ENCODE measurements around the gene MAD1L1. TPM values are rescaled to one million over a fixed set of nuclear protein-coding genes. Genes with fewer than 3 reads are reported as not detected.

Gene MAD1L1
- polyA plus RNA-seq, 2 donors, result 18.0 to 24.9 TPM

DNA sequence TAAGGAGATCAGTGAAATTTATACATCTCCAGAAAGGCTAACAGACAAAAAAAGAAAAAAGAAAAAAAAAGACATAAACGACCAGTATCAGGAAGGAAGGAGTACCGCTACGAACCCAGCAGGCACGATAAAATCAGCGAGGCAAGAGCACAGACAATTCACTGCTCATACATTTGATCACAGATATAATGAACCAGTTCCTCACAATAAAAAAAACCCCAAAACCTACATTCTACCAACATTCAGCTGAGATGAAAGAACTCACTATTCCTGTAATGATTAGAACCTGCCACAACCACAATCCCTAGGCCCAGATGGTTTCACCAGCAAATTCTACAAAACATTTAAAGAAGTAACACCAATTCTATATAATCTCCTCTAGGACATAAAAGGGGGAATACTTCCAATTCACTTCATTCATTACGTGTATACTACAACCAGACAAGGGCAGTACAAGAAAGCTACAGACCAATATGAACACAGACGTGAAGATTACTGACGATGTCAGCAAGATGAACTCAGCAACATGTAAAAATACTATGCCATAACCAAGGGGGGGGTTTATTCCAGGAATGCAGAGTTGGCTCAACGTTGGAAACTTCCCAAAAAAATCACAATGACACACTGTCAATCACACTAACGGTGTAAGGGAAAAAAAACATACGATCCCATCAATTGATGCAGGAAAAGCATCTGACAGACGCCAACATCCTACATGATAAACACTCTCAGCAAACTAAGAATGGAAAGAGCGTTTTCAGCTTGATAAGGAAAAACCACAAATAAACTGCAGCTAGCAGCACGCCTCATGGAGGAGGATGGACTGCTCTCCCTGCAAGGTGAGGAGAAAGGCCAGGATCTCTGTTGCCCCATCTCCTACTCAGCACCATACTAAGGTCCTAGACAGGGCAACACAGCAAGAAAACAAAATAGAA lies 306.5 kb downstream of the MAD1L1 start:
- H3K4me1 ChIP-seq (ENCODE audit: control insufficient read depth in 2 of 2, insufficient read depth in 2 of 2, low read length in 1 of 2), result peaks cover 0 to 11% of the 10 kb centered on the region in 2 donors
- H3K36me3 ChIP-seq (ENCODE audit: control insufficient read depth in 2 of 2, insufficient read depth in 2 of 2, low read length in 1 of 2), result peaks cover 0 to 7% of the 10 kb centered on the region in 2 donors
- H3K4me3 ChIP-seq (ENCODE audit: low read depth in 1 of 2, low read length in 2 of 2), result no peak overlapping the region
- H3K27me3 ChIP-seq (ENCODE audit: control insufficient read depth in 1 of 2, insufficient read depth in 2 of 2, low read length in 2 of 2), result no peaks in the 10 kb centered on the region
- H3K9me3 ChIP-seq (ENCODE audit: control insufficient read depth in 2 of 2, insufficient read depth in 1 of 2, low read depth in 1 of 2, low read length in 1 of 2), result no peaks in the 10 kb centered on the region
- no peak overlapping the region for H3K27ac ChIP-seq (ENCODE audit: low read depth in 2 of 2, low read length in 1 of 2)
- 70 to 71% methylated on average over 14 of the region's 14 CpGs for WGBS, 2 donors

DNA sequence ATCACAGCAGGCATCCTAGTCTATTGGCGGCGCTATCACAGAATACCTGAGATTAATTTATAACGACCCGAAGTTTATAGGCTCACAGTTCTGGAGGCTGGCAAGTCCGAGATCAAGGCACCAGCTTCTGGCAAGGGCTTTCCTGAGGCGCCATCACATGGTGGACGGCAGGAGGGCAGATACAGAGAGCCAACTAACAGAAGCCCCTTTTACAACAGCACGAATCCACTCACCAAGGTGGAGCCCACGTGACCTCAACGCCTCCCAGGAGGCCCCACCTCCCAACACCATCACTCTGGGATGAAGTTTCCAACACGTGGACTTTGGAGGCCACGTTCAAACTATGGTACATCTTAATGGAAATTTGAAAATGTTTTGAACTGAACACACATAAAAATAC lies 307.4 kb downstream of the MAD1L1 start:
- Histone ChIP-seq H3K4me1 (ENCODE audit: control insufficient read depth in 2 of 2, insufficient read depth in 2 of 2, low read length in 1 of 2) (peaks cover 0 to 11% of the 10 kb centered on the region in 2 donors), H3K27ac (ENCODE audit: low read depth in 2 of 2, low read length in 1 of 2) (no peak overlapping the region)
- 88 to 92% methylated on average over 12 of the region's 12 CpGs for WGBS, 2 donors

DNA sequence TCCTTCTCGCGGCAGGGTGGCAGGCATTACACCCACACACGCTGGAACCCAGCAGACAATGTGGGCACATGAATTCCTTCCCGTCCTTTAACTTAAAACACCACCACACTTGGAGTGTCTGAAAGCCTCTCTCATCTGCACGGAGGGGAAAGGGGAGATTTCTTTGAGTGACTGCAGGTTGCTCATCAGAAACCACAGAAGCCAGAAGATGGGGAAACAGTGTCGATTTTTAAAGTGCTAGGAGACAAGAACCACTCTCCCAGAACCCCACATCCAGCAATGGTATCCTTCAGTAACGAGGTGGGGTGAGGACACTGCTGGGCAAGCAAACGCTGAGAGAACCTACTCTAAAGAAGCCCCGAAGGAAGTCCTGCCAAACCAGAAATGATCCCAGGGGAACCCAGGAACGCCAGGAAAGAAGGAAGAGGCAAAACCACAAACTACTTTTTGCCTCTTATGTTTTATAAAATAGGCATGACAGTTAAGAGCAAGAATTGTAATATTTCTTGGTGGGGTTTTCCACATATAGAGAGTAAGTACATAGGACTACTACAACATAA lies 308.4 kb downstream of the MAD1L1 start:
- H3K4me3 ChIP-seq (ENCODE audit: low read depth in 1 of 2, low read length in 2 of 2), result no peak overlapping the region
- WGBS, 2 donors, result 82 to 84% methylated on average over 10 of the region's 10 CpGs

More for the DNA sequence above, 307.4 kb downstream of the MAD1L1 start:
- no peaks in the 10 kb centered on the region for H3K9me3 ChIP-seq (ENCODE audit: control insufficient read depth in 2 of 2, insufficient read depth in 1 of 2, low read depth in 1 of 2, low read length in 1 of 2)
- no peaks in the 10 kb centered on the region for H3K27me3 ChIP-seq (ENCODE audit: control insufficient read depth in 1 of 2, insufficient read depth in 2 of 2, low read length in 2 of 2)
- H3K4me3 ChIP-seq (ENCODE audit: low read depth in 1 of 2, low read length in 2 of 2), result no peak overlapping the region
- H3K36me3 ChIP-seq (ENCODE audit: control insufficient read depth in 2 of 2, insufficient read depth in 2 of 2, low read length in 1 of 2), result peaks cover 0 to 7% of the 10 kb centered on the region in 2 donors

DNA sequence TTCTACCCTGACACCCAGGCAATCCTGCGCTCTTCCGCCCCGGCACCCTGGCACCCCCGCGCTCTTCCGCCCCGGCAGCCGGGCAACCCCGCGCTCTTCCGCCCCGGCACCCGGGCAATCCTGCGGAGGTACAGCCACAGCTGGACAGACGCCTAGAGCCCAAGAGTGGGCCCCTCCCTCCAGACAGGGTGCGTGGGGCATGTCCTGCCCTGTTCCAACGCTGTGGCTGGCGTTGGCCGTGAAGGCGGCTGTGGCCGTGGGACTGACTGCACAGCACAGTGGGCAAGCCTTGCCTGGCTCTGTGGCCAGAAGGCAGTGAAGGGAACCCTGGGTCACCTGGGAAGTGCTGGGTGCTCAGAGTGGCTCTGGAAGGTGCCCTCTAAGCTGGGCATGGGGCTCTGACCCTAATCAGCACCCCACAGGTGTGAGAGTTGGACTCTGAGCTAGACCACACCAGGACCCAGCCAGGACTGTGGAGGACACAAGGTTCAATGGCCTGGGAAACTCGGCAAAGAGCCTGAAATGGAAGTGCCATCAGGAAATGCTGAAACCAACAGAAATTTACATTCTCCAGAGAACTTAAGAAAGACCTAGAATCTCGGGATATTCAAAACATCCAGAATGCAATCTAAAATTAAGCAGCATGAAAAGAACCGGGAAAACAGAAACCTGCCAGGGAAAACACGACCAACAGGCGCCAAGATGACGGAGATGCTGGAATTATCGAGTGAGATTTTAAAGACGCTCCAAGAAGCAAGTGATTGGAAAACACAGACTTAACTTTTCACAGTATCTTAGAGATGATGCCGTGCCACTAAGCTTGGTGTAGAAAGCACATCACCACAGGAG lies 309.1 kb downstream of the MAD1L1 start:
- Histone ChIP-seq H3K4me1 (ENCODE audit: control insufficient read depth in 2 of 2, insufficient read depth in 2 of 2, low read length in 1 of 2) (peaks cover 0 to 13% of the 10 kb centered on the region in 2 donors), H3K27ac (ENCODE audit: low read depth in 2 of 2, low read length in 1 of 2) (no peak overlapping the region), H3K9me3 (ENCODE audit: control insufficient read depth in 2 of 2, insufficient read depth in 1 of 2, low read depth in 1 of 2, low read length in 1 of 2) (no peaks in the 10 kb centered on the region), H3K36me3 (ENCODE audit: control insufficient read depth in 2 of 2, insufficient read depth in 2 of 2, low read length in 1 of 2) (peaks cover 0 to 7% of the 10 kb centered on the region in 2 donors), H3K4me3 (ENCODE audit: low read depth in 1 of 2, low read length in 2 of 2) (no peak overlapping the region), H3K27me3 (ENCODE audit: control insufficient read depth in 1 of 2, insufficient read depth in 2 of 2, low read length in 2 of 2) (no peaks in the 10 kb centered on the region)
- WGBS, 2 donors, result 95 to 97% methylated on average over 30 of the region's 30 CpGs

More for the DNA sequence above, 308.4 kb downstream of the MAD1L1 start:
- H3K36me3 ChIP-seq (ENCODE audit: control insufficient read depth in 2 of 2, insufficient read depth in 2 of 2, low read length in 1 of 2), result peaks cover 0 to 7% of the 10 kb centered on the region in 2 donors
- H3K27ac ChIP-seq (ENCODE audit: low read depth in 2 of 2, low read length in 1 of 2), result no peak overlapping the region
- H3K9me3 ChIP-seq (ENCODE audit: control insufficient read depth in 2 of 2, insufficient read depth in 1 of 2, low read depth in 1 of 2, low read length in 1 of 2), result no peaks in the 10 kb centered on the region
- peaks cover 0 to 16% of the 10 kb centered on the region in 2 donors for H3K4me1 ChIP-seq (ENCODE audit: control insufficient read depth in 2 of 2, insufficient read depth in 2 of 2, low read length in 1 of 2)
- H3K27me3 ChIP-seq (ENCODE audit: control insufficient read depth in 1 of 2, insufficient read depth in 2 of 2, low read length in 2 of 2), result no peaks in the 10 kb centered on the region

DNA sequence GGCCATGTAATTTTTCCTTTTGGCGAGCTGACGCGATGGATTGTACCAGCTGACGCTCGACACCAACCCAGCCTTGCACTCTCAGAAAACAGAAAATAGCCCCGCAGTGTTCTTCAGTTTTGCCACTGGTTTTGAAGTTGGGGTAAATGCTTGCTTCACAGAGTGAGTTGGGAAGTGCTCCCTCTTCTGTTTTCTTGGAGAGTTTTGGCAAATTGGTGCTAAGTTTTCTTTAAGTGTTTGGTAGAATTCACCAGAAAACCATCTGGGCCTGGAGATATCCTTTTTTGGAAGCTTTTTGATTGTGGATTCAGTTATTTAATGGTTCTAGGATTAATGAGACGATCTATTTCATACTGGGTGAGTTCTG lies 309.9 kb downstream of the MAD1L1 start:
- WGBS, 2 donors, result 95 to 97% methylated on average over 7 of the region's 7 CpGs
- Histone ChIP-seq H3K4me1 (ENCODE audit: control insufficient read depth in 2 of 2, insufficient read depth in 2 of 2, low read length in 1 of 2) (peaks cover 0 to 11% of the 10 kb centered on the region in 2 donors), H3K36me3 (ENCODE audit: control insufficient read depth in 2 of 2, insufficient read depth in 2 of 2, low read length in 1 of 2) (peaks cover 0 to 7% of the 10 kb centered on the region in 2 donors), H3K27me3 (ENCODE audit: control insufficient read depth in 1 of 2, insufficient read depth in 2 of 2, low read length in 2 of 2) (no peaks in the 10 kb centered on the region), H3K27ac (ENCODE audit: low read depth in 2 of 2, low read length in 1 of 2) (no peak overlapping the region), H3K4me3 (ENCODE audit: low read depth in 1 of 2, low read length in 2 of 2) (no peak overlapping the region), H3K9me3 (ENCODE audit: control insufficient read depth in 2 of 2, insufficient read depth in 1 of 2, low read depth in 1 of 2, low read length in 1 of 2) (no peaks in the 10 kb centered on the region)

DNA sequence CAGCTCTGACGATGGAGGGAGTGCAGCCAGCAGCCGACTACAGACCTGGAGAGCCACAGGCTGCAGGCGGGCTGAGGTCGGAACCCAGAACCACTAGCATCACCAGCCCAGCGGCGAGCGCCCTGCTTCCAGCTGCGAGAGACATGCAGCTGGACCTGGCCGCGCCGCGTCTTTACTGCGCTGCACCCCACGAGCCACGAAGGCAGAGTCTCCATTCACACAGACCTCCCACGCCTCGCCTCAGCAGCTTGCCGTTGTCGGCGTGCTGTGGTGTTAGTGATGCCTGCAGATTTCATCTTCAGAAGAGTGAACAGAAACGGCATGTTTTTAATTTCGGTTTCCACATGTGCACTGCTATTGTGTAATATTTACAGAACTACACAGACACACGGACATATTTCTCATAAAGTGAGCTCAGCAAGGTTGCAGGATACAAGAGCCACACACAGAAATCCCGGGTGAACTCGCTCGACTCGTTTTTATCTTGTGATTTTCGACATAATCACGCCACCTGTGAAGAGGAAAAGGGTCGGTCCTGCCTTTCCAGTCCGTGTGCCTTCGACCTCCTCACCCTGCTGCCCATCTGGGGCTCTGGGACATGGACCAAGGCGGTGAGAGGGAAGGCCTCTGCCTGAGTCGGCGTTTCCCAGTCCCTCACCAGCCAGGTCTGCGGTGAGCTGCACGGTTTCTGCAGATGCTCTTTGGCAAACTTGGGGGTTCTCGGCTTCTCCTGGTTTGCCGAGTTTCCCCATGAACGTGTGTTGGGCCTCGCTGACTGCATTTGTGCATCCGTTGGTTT lies 310.5 kb downstream of the MAD1L1 start:
- Histone ChIP-seq H3K27me3 (ENCODE audit: control insufficient read depth in 1 of 2, insufficient read depth in 2 of 2, low read length in 2 of 2) (no peaks in the 10 kb centered on the region), H3K9me3 (ENCODE audit: control insufficient read depth in 2 of 2, insufficient read depth in 1 of 2, low read depth in 1 of 2, low read length in 1 of 2) (no peaks in the 10 kb centered on the region), H3K27ac (ENCODE audit: low read depth in 2 of 2, low read length in 1 of 2) (no peak overlapping the region), H3K4me3 (ENCODE audit: low read depth in 1 of 2, low read length in 2 of 2) (no peak overlapping the region), H3K36me3 (ENCODE audit: control insufficient read depth in 2 of 2, insufficient read depth in 2 of 2, low read length in 1 of 2) (peaks cover 0 to 7% of the 10 kb centered on the region in 2 donors), H3K4me1 (ENCODE audit: control insufficient read depth in 2 of 2, insufficient read depth in 2 of 2, low read length in 1 of 2) (peaks cover 0 to 14% of the 10 kb centered on the region in 2 donors)
- WGBS, 2 donors, result 83 to 84% methylated on average over 42 of the region's 42 CpGs

DNA sequence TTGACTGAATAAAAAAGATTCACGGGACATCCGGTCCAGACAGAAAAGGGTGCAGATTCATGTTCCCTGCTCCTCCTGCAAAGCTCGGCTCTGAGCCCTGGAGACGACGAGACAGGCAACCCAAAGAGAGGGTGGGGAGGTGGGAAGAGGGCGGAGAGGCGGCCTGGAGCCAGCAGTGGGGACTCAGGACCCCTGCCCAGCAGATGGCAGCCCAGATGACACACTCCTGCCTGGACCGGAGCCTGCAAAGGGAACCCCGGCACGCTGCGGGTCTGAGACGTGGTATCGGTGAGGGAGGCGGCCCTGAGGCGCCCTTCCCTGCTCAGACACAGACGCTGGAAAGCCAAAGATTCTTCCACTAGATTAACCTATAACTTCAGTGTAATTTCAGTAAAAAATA lies 311.9 kb downstream of the MAD1L1 start:
- no peaks in the 10 kb centered on the region for H3K9me3 ChIP-seq (ENCODE audit: control insufficient read depth in 2 of 2, insufficient read depth in 1 of 2, low read depth in 1 of 2, low read length in 1 of 2)
- no peak overlapping the region for H3K4me3 ChIP-seq (ENCODE audit: low read depth in 1 of 2, low read length in 2 of 2)
- peaks cover 0 to 14% of the 10 kb centered on the region in 2 donors for H3K4me1 ChIP-seq (ENCODE audit: control insufficient read depth in 2 of 2, insufficient read depth in 2 of 2, low read length in 1 of 2)
- no peak overlapping the region for H3K27ac ChIP-seq (ENCODE audit: low read depth in 2 of 2, low read length in 1 of 2)
- peaks cover 0 to 7% of the 10 kb centered on the region in 2 donors for H3K36me3 ChIP-seq (ENCODE audit: control insufficient read depth in 2 of 2, insufficient read depth in 2 of 2, low read length in 1 of 2)
- no peaks in the 10 kb centered on the region for H3K27me3 ChIP-seq (ENCODE audit: control insufficient read depth in 1 of 2, insufficient read depth in 2 of 2, low read length in 2 of 2)
- WGBS, 2 donors, result 86 to 90% methylated on average over 16 of the region's 16 CpGs

DNA sequence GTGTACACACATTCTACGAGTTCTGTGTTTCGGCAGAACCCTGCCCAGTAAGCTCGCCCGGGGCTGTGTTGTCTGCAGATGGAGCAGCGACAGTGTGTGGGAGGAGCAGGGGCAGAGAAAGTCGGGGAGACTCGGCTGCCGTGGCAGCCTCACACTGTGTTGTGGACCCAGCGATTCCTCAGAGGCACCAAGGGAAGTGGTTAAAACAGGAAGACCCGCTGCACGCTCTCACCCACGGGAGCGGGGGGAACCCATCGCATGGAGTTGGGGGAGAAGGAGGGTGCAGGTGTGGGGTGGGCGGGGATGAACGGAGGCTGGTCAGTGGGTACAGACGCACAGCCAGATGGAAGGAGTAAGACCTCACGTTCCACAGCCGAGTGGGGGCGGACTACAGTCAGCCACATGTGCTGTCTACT lies 312.5 kb downstream of the MAD1L1 start:
- Histone ChIP-seq H3K9me3 (ENCODE audit: control insufficient read depth in 2 of 2, insufficient read depth in 1 of 2, low read depth in 1 of 2, low read length in 1 of 2) (no peaks in the 10 kb centered on the region), H3K27ac (ENCODE audit: low read depth in 2 of 2, low read length in 1 of 2) (no peak overlapping the region), H3K27me3 (ENCODE audit: control insufficient read depth in 1 of 2, insufficient read depth in 2 of 2, low read length in 2 of 2) (no peaks in the 10 kb centered on the region), H3K4me3 (ENCODE audit: low read depth in 1 of 2, low read length in 2 of 2) (no peak overlapping the region), H3K4me1 (ENCODE audit: control insufficient read depth in 2 of 2, insufficient read depth in 2 of 2, low read length in 1 of 2) (peaks cover 0 to 16% of the 10 kb centered on the region in 2 donors), H3K36me3 (ENCODE audit: control insufficient read depth in 2 of 2, insufficient read depth in 2 of 2, low read length in 1 of 2) (peaks cover 0 to 7% of the 10 kb centered on the region in 2 donors)
- 70 to 73% methylated on average over 20 of the region's 20 CpGs for WGBS, 2 donors

Data from esophagus (tissue), 2 donors.